Coronary artery (tissue), 2 donors: ENCODE results near the gene USF2.
"Not testable (repeated sequence)": the region's sequence is repeated elsewhere in the genome, so short reads cannot be mapped to it uniquely, and the experiment has no call there.

Experiments
- DNase-seq: peaks from one replicate; pipeline ENCODE4 v3.0.0-alpha.2; 2017; ENCODE audit warnings: low spot score
- H3K27ac ChIP-seq, 2 donors: fragments of 200-600 bp; sonication (generic); one replicate each; pipeline ENCODE4 v1.5.1; 2016 to 2019
- H3K4me3 ChIP-seq: fragments of 200-600 bp; sonication (generic); 2 replicates; pipeline ENCODE4 v1.5.1; 2016; ENCODE audit warnings: mild to moderate bottlenecking, moderate library complexity
- CTCF ChIP-seq: fragments of 200-600 bp; sonication (generic); IDR thresholded peaks from one replicate; pipeline ENCODE4 v1.5.1; 2019; ENCODE audit warnings: antibody characterized with exemption

USF2 gene

GRCh38 chr19:35268536-35269437 lies at the start of gene USF2:
USF2 (plus strand) TSS chr19:35268962; CDS start chr19:35269102, 140 bp downstream.
- no peak for TF ChIP-seq CTCF
- Histone ChIP-seq H3K27ac (peak within 1 kb of the TSS; percentile 91 to 97), H3K4me3 (peak within 1 kb of the TSS; percentile 90)
- DNase-seq = no peak

GRCh38 chr19:35219008-35219407 lies 49.8 kb upstream of the USF2 start:
- no peak for DNase-seq
- no peak for TF ChIP-seq CTCF
- Histone ChIP-seq H3K4me3 (no peak overlapping the region), H3K27ac (no peak overlapping the region)

- TF ChIP-seq CTCF = no peak
- H3K4me3 ChIP-seq = no peak overlapping the region
- DNase-seq = peak; percentile 4
- no peak overlapping the region for H3K27ac ChIP-seq
Observed at GRCh38 chr19:35220315-35220921, 48.3 kb upstream of the USF2 start.

GRCh38 chr19:35220973-35221590 lies 47.7 kb upstream of the USF2 start:
- H3K4me3 ChIP-seq, H3K27ac ChIP-seq, DNase-seq: not testable (repeated sequence)

GRCh38 chr19:35222373-35223015 lies 46.3 kb upstream of the USF2 start:
- Histone ChIP-seq H3K4me3 (no peak overlapping the region), H3K27ac (no peak overlapping the region)
- DNase-seq = no peak
- TF ChIP-seq CTCF = no peak

GRCh38 chr19:35223084-35223790 lies 45.5 kb upstream of the USF2 start:
- TF ChIP-seq CTCF = no peak
- DNase-seq = no peak
- no peak overlapping the region for H3K27ac ChIP-seq
- H3K4me3 ChIP-seq = no peak overlapping the region
